Measurements from ENCODE around the gene RIMBP2.

Gene RIMBP2

DNA sequence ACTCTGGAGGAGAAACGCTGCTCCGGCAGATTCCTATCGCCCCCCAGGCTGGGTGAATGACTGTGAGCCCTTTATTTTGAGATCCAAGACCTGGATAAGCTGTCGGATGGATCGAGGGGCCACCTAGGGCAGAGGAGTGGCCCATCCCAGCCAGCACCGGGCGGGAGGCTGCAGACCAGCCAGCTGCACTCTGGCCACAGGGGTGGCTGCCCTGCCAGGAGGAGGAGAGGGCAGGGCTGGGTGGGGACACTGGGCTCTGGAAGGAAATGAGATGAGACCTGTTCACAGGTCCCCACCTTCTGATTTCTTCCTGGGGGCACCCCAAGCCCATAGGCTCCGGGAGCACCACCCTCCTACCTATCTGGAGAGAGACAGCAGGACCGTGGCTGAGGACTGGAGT, 238.4 kb downstream of the RIMBP2 start:
- no peak overlapping the region for H3K4me3 ChIP-seq (replicated peaks; ENCODE audit: insufficient read depth, low read length)
- H3K27me3 ChIP-seq (ENCODE audit: insufficient read depth, poor library complexity, severe bottlenecking), result peaks cover 4% of the 10 kb centered on the region
- TF ChIP-seq, protein P1, sequence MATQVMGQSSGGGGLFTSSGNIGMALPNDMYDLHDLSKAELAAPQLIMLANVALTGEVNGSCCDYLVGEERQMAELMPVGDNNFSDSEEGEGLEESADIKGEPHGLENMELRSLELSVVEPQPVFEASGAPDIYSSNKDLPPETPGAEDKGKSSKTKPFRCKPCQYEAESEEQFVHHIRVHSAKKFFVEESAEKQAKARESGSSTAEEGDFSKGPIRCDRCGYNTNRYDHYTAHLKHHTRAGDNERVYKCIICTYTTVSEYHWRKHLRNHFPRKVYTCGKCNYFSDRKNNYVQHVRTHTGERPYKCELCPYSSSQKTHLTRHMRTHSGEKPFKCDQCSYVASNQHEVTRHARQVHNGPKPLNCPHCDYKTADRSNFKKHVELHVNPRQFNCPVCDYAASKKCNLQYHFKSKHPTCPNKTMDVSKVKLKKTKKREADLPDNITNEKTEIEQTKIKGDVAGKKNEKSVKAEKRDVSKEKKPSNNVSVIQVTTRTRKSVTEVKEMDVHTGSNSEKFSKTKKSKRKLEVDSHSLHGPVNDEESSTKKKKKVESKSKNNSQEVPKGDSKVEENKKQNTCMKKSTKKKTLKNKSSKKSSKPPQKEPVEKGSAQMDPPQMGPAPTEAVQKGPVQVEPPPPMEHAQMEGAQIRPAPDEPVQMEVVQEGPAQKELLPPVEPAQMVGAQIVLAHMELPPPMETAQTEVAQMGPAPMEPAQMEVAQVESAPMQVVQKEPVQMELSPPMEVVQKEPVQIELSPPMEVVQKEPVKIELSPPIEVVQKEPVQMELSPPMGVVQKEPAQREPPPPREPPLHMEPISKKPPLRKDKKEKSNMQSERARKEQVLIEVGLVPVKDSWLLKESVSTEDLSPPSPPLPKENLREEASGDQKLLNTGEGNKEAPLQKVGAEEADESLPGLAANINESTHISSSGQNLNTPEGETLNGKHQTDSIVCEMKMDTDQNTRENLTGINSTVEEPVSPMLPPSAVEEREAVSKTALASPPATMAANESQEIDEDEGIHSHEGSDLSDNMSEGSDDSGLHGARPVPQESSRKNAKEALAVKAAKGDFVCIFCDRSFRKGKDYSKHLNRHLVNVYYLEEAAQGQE (IDR thresholded peaks at IDR 0.05; ENCODE audit: insufficient replicate concordance, low read depth), result no peak
- no peak for TF ChIP-seq POLR2AphosphoS5 (IDR thresholded peaks at IDR 0.05; ENCODE audit: low read depth)
- TF ChIP-seq GABPA (IDR thresholded peaks at IDR 0.05; ENCODE audit: low read depth), result no peak
- TF ChIP-seq SPI1 (IDR thresholded peaks at IDR 0.05; ENCODE audit: borderline replicate concordance, low read depth), result no peak
- TF ChIP-seq, protein P2, sequence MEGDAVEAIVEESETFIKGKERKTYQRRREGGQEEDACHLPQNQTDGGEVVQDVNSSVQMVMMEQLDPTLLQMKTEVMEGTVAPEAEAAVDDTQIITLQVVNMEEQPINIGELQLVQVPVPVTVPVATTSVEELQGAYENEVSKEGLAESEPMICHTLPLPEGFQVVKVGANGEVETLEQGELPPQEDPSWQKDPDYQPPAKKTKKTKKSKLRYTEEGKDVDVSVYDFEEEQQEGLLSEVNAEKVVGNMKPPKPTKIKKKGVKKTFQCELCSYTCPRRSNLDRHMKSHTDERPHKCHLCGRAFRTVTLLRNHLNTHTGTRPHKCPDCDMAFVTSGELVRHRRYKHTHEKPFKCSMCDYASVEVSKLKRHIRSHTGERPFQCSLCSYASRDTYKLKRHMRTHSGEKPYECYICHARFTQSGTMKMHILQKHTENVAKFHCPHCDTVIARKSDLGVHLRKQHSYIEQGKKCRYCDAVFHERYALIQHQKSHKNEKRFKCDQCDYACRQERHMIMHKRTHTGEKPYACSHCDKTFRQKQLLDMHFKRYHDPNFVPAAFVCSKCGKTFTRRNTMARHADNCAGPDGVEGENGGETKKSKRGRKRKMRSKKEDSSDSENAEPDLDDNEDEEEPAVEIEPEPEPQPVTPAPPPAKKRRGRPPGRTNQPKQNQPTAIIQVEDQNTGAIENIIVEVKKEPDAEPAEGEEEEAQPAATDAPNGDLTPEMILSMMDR (IDR thresholded peaks at IDR 0.05; ENCODE audit: insufficient read depth, low read length), result no peak
- DNase-seq (ENCODE audit: low read depth in 1 of 2, low spot score in 1 of 2), result no peak
- H3K27ac ChIP-seq (replicated peaks), result no peak overlapping the region

DNA sequence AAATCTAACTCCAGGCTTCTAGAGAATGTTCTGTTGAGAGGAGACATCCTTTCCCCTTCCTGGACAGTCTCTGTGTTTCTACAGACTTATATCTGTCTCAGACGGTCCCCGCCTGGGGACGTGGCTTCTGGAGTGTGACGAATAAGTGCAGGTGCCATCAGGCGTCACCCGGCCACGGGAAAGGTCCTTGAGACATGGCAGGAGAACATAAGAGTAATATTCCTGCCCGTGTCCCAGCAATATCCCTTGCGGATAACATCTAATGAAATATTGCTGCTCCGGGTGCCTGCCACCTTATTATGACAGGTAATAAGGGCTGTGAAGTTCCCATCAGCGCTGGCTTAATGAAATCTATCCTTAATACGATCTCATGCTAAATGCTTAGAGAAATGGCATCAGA, 238.8 kb downstream of the RIMBP2 start:
- Histone ChIP-seq H3K27ac (replicated peaks) (no peak overlapping the region), H3K4me3 (replicated peaks; ENCODE audit: insufficient read depth, low read length) (no peak overlapping the region), H3K27me3 (ENCODE audit: insufficient read depth, poor library complexity, severe bottlenecking) (peaks cover 4% of the 10 kb centered on the region)
- no peak for DNase-seq (ENCODE audit: low read depth in 1 of 2, low spot score in 1 of 2)
- TF ChIP-seq POLR2AphosphoS5 (IDR thresholded peaks at IDR 0.05; ENCODE audit: low read depth), result no peak
- TF ChIP-seq GABPA (IDR thresholded peaks at IDR 0.05; ENCODE audit: low read depth), result no peak
- TF ChIP-seq SPI1 (IDR thresholded peaks at IDR 0.05; ENCODE audit: borderline replicate concordance, low read depth), result no peak
- TF ChIP-seq, protein P2 (IDR thresholded peaks at IDR 0.05; ENCODE audit: insufficient read depth, low read length), result no peak
- TF ChIP-seq, protein P1 (IDR thresholded peaks at IDR 0.05; ENCODE audit: insufficient replicate concordance, low read depth), result no peak

DNA sequence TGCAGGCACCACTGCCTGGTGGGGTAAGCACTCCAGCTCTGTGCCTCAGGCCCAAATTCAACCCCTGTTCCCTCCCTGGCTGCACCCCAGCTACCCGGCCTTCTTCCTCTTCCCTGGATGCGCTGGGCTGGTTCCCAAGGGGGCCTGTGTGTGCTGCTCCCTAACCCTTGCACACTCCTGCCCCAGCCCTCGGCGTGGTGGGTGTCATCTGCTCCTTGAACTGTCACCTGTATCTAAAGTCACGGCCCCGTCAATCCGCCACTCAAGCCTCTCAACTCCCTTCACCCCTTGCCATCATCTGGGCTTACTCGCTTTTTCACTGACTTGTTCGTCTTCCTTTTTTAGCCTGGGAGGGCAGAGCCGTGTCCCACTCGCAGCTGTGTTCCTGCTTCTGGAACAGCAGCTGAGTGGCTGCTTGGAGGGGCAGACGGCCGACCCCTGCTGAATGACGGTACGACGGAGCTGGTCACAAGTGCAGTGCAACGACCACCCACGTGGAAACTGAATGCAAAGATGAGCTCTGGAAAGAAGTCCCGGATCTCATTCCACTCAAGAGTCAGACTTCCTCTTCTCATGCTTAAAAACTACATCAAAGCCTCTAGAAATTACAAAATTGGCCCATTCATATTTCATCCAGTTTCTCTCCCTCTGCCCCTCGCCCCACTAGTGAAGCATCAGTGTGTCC, 239.5 kb downstream of the RIMBP2 start:
- DNase-seq (ENCODE audit: low read depth in 1 of 2, low spot score in 1 of 2), result no peak
- TF ChIP-seq, protein P2 (IDR thresholded peaks at IDR 0.05; ENCODE audit: insufficient read depth, low read length), result no peak
- TF ChIP-seq SPI1 (IDR thresholded peaks at IDR 0.05; ENCODE audit: borderline replicate concordance, low read depth) (no peak), POLR2AphosphoS5 (IDR thresholded peaks at IDR 0.05; ENCODE audit: low read depth) (no peak), GABPA (IDR thresholded peaks at IDR 0.05; ENCODE audit: low read depth) (no peak)
- TF ChIP-seq, protein P1 (IDR thresholded peaks at IDR 0.05; ENCODE audit: insufficient replicate concordance, low read depth), result no peak
- Histone ChIP-seq H3K4me3 (replicated peaks; ENCODE audit: insufficient read depth, low read length) (no peak overlapping the region), H3K27me3 (ENCODE audit: insufficient read depth, poor library complexity, severe bottlenecking) (peaks cover 4% of the 10 kb centered on the region), H3K27ac (replicated peaks) (no peak overlapping the region)

All from HL-60 (cell line).